AG04449 (cell line): ENCODE measurements around the gene SUN3.
A peak's percentile ranks its signal among the peaks of the same experiment; 100 is the strongest.
"Not testable (repeated sequence)": the region's sequence is repeated elsewhere in the genome, so short reads cannot be mapped to it uniquely, and the experiment has no call there.

Source experiments
- CTCF ChIA-PET: fragments of 350-600 bp; formaldehyde crosslinking; extraction: SDS; loops from one replicate; lab custom pipeline; 2021; ENCODE audit warnings: antibody characterized with exemption; lab: Yijun Ruan, JAX
- POLR2A ChIA-PET: fragments of 400-600, 350-600 bp; formaldehyde crosslinking; extraction: SDS; loops from one replicate; lab custom pipeline; 2020; ENCODE audit warnings: antibody characterized with exemption, inconsistent platforms; lab: Yijun Ruan, JAX
- DNase-seq: peaks from one replicate; pipeline ENCODE4 v3.0.0-alpha.2; 2010; ENCODE audit warnings: low read depth, low spot score
- H3K4me3 ChIP-seq: 2 replicates; pipeline ENCODE4 v1.5.1; 2011; ENCODE audit warnings: low read depth, mild to moderate bottlenecking, control low read depth, low read length
- CTCF ChIP-seq: IDR thresholded peaks from one replicate; pipeline ENCODE4 v1.5.1; 2011; ENCODE audit warnings: mild to moderate bottlenecking, moderate library complexity, low read length, control low read depth, inconsistent platforms; ENCODE audit not compliant: insufficient read depth; ENCODE audit errors: missing control alignments

SUN3 gene

GRCh38 chr7:47991741-47992311 lies 37.1 kb downstream of the SUN3 start:
- DNase-seq = no peak
- ChIA-PET CTCF (interaction anchor here (0.7 to 7.9 kb wide), 29 partner anchors 9 to 182 kb away, joined by 3 to 320 read pairs (median 6); no protein-coding TSS in a partner anchor), POLR2A (interaction anchor here (1.4 kb wide), 1 partner anchor 117 kb away, joined by 4 read pairs; no protein-coding TSS in a partner anchor)
- H3K4me3 ChIP-seq = peak overlapping the region; percentile 63
- TF ChIP-seq CTCF = peak; percentile 86

GRCh38 chr7:47991270-47991669 lies 37.6 kb downstream of the SUN3 start:
- no peak overlapping the region for H3K4me3 ChIP-seq
- DNase-seq = no peak
- ChIA-PET POLR2A (interaction anchor here (1.4 kb wide), 1 partner anchor 118 kb away, joined by 4 read pairs; no protein-coding TSS in a partner anchor), CTCF (interaction anchor here (0.7 to 7.9 kb wide), 27 partner anchors 9 to 166 kb away, joined by 3 to 320 read pairs (median 7); no protein-coding TSS in a partner anchor)
- no peak for TF ChIP-seq CTCF

GRCh38 chr7:47990592-47990991 lies 38.3 kb downstream of the SUN3 start:
- POLR2A ChIA-PET = no interaction called here
- CTCF ChIA-PET = interaction anchor here (0.8 to 7.9 kb wide), 21 partner anchors 8 to 167 kb away, joined by 3 to 320 read pairs (median 7); no protein-coding TSS in a partner anchor
- no peak for TF ChIP-seq CTCF
- H3K4me3 ChIP-seq = no peak overlapping the region
- no peak for DNase-seq

GRCh38 chr7:47989607-47990400 lies 39.1 kb downstream of the SUN3 start:
- H3K4me3 ChIP-seq, DNase-seq, POLR2A ChIA-PET: not testable (repeated sequence)
- CTCF ChIA-PET = interaction anchor here (0.8 to 7.9 kb wide), 18 partner anchors 10 to 168 kb away, joined by 3 to 320 read pairs (median 9); partner anchors contain the start of gene SUN3

GRCh38 chr7:47988496-47989386 lies 40.2 kb downstream of the SUN3 start:
- POLR2A ChIA-PET = no interaction called here
- peak; percentile 49 for TF ChIP-seq CTCF
- H3K4me3 ChIP-seq = no peak overlapping the region
- CTCF ChIA-PET = interaction anchor here (0.9 to 7.9 kb wide), 22 partner anchors 9 to 169 kb away, joined by 3 to 320 read pairs (median 4); partner anchors contain the start of genes HUS1 and SUN3
- no peak for DNase-seq

GRCh38 chr7:47982610-47983009 lies 46.3 kb downstream of the SUN3 start:
- POLR2A ChIA-PET = no interaction called here
- CTCF ChIA-PET = interaction anchor here (1.1 to 2.7 kb wide), 7 partner anchors 9 to 175 kb away, joined by 3 to 14 read pairs (median 6); no protein-coding TSS in a partner anchor
- no peak for TF ChIP-seq CTCF
- no peak overlapping the region for H3K4me3 ChIP-seq
- DNase-seq = no peak

- POLR2A ChIA-PET, H3K4me3 ChIP-seq, DNase-seq: not testable (repeated sequence)
- CTCF ChIA-PET = interaction anchor here (1.4 to 2.4 kb wide), 2 partner anchors 11 to 12 kb away, joined by 3 to 11 read pairs; no protein-coding TSS in a partner anchor
Measured at GRCh38 chr7:47980648-47981047, 48.3 kb downstream of the SUN3 start.
